Glutamatergic neuron (in vitro differentiated cells): ENCODE results near the gene ST3GAL6. TPM values are rescaled to one million over a fixed set of nuclear protein-coding genes. Genes with fewer than 3 reads are reported as not detected.

Experiments
- DNase-seq: peaks from one replicate; pipeline ENCODE4 v3.0.0; 2022
- H3K27ac Mint-ChIP-seq: one replicate; pipeline ENCODE4 v1.8.0; 2020; ENCODE audit warnings: mild to moderate bottlenecking, mixed read lengths, inconsistent platforms; ENCODE audit not compliant: unreplicated experiment
- H3K27me3 Mint-ChIP-seq: one replicate; pipeline ENCODE4 v1.8.0; 2020; ENCODE audit warnings: mild to moderate bottlenecking, moderate library complexity, mixed read lengths, inconsistent platforms; ENCODE audit not compliant: unreplicated experiment
- H3K36me3 Mint-ChIP-seq: one replicate; pipeline ENCODE4 v1.8.0; 2020; ENCODE audit warnings: mild to moderate bottlenecking, mixed read lengths, inconsistent platforms; ENCODE audit not compliant: unreplicated experiment
- H3K4me1 Mint-ChIP-seq: one replicate; pipeline ENCODE4 v1.8.0; 2020; ENCODE audit warnings: mild to moderate bottlenecking, low read depth, mixed read lengths, inconsistent platforms; ENCODE audit not compliant: unreplicated experiment
- H3K4me3 Mint-ChIP-seq: one replicate; pipeline ENCODE4 v1.8.0; 2020; ENCODE audit warnings: mild to moderate bottlenecking, mixed read lengths, inconsistent platforms; ENCODE audit not compliant: unreplicated experiment
- H3K9me3 Mint-ChIP-seq: one replicate; pipeline ENCODE4 v1.8.0; 2020; ENCODE audit warnings: mild to moderate bottlenecking, moderate library complexity, mixed read lengths, inconsistent platforms; ENCODE audit not compliant: unreplicated experiment
- total RNA-seq: library from RNA; stranded (reverse); fragmentation: NEBNext Ultra II Directional; extraction: Animal tissue kit (Norgen Biotek cat#: 25700); gene quantifications from one replicate; pipeline ENCODE4 v1.2.1, GENCODE V29; 2021; ENCODE audit not compliant: unreplicated experiment
- TF ChIP-seq, protein P1 (sequence below): fragments of 200-600 bp; sonication (generic); IDR thresholded peaks from one replicate; pipeline ENCODE4 v1.5.0; 2021; ENCODE audit not compliant: partially characterized antibody, unreplicated experiment

Gene ST3GAL6
- total RNA-seq, 1 donor from 2014 or later = 52.9 TPM

DNA sequence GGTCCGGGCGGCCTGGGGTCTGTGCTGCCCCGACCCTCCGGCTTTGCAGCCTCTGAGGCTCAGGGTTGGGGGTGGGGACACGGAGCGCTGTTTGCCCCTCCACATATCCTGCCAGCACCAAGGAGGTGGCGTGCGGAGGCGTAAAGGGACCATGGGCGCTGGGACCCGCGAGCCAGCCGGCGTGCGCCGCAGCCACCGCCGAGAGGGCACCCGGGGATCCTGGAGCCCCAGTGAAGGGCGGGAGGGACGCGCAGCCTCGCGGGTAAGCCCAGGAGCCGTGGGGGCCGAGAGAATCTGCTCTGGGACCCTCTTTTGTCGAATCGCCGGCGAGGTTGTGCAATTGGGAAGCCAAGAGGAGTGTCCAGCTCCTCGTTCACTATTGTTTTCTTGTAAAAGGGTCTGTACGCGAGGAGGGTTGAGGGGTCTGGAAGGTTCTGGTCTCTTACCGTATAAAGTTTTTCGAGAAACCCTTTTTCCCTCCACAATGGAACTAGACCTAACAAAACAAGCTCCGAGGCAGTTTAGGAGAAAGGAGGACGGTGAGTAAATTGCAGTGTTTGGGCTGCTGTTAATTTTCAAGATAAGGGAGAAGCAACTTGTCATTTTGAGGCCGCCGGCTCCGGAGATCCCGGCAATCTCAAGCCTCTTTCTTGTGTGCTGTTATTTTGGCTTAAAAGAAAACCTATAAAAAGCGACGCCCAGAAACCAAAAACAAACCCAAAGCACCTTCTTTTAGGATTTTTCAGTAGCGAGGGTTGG lies 29.9 kb upstream of the ST3GAL6 start:
- H3K4me1 Mint-ChIP-seq = peaks cover 43% of the 10 kb centered on the region
- peak overlapping the region; percentile 98 for H3K27ac Mint-ChIP-seq
- H3K36me3 Mint-ChIP-seq = no peaks in the 10 kb centered on the region
- H3K9me3 Mint-ChIP-seq = peaks cover 27% of the 10 kb centered on the region
- peak; percentile 67 for DNase-seq
- H3K4me3 Mint-ChIP-seq = peak overlapping the region; percentile 99
- peaks cover 20% of the 10 kb centered on the region for H3K27me3 Mint-ChIP-seq
- TF ChIP-seq, protein P1, sequence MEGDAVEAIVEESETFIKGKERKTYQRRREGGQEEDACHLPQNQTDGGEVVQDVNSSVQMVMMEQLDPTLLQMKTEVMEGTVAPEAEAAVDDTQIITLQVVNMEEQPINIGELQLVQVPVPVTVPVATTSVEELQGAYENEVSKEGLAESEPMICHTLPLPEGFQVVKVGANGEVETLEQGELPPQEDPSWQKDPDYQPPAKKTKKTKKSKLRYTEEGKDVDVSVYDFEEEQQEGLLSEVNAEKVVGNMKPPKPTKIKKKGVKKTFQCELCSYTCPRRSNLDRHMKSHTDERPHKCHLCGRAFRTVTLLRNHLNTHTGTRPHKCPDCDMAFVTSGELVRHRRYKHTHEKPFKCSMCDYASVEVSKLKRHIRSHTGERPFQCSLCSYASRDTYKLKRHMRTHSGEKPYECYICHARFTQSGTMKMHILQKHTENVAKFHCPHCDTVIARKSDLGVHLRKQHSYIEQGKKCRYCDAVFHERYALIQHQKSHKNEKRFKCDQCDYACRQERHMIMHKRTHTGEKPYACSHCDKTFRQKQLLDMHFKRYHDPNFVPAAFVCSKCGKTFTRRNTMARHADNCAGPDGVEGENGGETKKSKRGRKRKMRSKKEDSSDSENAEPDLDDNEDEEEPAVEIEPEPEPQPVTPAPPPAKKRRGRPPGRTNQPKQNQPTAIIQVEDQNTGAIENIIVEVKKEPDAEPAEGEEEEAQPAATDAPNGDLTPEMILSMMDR = no peak

DNA sequence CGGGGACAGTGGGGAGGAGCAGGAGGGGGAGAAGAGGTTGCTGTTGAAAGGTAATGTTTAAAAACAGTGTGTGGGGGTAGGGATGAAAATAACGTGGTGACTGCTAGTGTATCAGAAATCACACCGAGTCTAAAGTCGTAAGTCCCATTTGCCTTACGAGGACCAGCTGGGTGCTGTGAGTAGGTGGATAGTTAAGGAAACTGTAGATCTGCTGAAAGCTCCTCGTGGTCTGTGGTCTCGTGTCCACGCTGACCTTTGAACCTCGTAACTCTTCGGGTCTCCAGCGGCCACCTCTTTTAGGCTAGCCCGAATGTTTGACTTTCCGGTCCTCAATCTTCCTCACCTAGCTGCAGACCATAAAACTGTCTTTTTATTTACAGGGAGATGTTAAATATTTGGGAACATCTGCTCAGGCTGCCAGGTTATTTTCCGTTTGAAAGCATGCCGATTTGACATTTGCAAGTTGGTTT lies 29.3 kb upstream of the ST3GAL6 start:
- H3K27ac Mint-ChIP-seq = peak overlapping the region; percentile 98
- DNase-seq = peak; percentile 20
- TF ChIP-seq, protein P1 = no peak
- peaks cover 45% of the 10 kb centered on the region for H3K4me1 Mint-ChIP-seq
- H3K4me3 Mint-ChIP-seq = peak overlapping the region; percentile 99
- no peaks in the 10 kb centered on the region for H3K36me3 Mint-ChIP-seq
- peaks cover 27% of the 10 kb centered on the region for H3K9me3 Mint-ChIP-seq
- peaks cover 20% of the 10 kb centered on the region for H3K27me3 Mint-ChIP-seq

DNA sequence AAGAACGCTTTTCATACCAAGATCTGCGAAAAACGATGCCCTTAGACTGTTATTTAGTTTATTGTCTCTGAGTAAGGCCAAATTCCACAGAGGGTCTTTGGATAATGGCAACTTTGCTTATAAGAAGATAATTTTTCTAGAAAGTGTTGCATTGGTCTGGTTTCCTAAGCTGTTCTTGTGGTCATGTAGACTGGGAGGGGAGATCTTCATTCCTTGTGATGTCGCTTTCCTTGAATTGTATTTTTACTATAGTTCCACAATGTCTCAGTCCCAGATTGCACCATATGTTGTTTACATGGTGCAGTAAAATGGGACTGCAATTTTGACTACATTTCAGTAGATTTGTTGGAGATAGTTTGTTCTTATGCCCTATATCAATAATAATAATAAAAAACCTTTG lies 28.8 kb upstream of the ST3GAL6 start:
- TF ChIP-seq, protein P1 = no peak
- H3K4me3 Mint-ChIP-seq = peak overlapping the region; percentile 99
- H3K27ac Mint-ChIP-seq = peak overlapping the region; percentile 98
- peaks cover 21% of the 10 kb centered on the region for H3K27me3 Mint-ChIP-seq
- DNase-seq = no peak
- H3K9me3 Mint-ChIP-seq = peaks cover 27% of the 10 kb centered on the region
- peaks cover 45% of the 10 kb centered on the region for H3K4me1 Mint-ChIP-seq
- no peaks in the 10 kb centered on the region for H3K36me3 Mint-ChIP-seq

DNA sequence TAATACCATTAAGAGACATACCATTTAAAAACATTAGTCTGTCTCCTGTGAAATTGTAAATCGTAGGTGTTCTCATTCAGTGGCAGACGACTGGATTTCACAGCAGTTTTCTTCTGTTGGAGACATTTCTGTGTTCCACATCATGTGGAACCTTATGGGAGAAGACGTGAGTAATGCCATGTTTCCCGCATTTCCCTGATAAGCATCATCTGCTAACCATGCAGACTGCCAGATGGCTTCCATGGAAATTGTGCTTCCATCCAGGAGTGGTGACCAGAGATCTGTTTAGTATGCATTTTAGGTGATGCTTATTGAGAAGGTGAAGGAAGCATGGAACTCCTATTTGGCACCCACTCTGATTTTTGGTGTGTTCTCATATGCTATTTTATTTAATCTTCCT lies 28.4 kb upstream of the ST3GAL6 start:
- Mint-ChIP-seq H3K36me3 (no peaks in the 10 kb centered on the region), H3K27me3 (peaks cover 21% of the 10 kb centered on the region), H3K27ac (peak overlapping the region; percentile 98), H3K4me1 (peaks cover 45% of the 10 kb centered on the region), H3K4me3 (peak overlapping the region; percentile 99), H3K9me3 (peaks cover 27% of the 10 kb centered on the region)
- peak; percentile 33 for DNase-seq
- TF ChIP-seq, protein P1 = no peak

DNA sequence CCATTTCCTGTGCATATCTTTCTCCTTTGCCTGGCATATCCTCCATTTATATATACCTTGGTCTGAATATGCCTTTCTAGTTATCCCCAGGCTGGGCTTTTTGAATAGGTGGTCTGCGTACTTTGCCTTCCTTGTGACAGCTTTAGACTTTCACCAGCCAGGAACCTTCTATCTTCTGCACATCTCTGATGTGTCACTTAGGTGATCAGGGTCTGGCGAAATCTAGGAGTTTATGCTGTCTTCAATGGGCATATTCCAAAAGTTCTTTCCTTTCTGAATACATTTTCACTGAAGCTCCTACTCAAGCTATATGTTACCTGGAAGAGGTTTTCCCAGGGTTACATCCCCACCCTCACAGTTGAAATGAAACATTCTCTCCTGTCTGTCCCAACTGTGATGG lies 27.8 kb upstream of the ST3GAL6 start:
- TF ChIP-seq, protein P1 = no peak
- Mint-ChIP-seq H3K9me3 (peaks cover 27% of the 10 kb centered on the region), H3K4me3 (peak overlapping the region; percentile 99), H3K27ac (peak overlapping the region; percentile 98), H3K36me3 (no peaks in the 10 kb centered on the region), H3K27me3 (peaks cover 21% of the 10 kb centered on the region), H3K4me1 (peaks cover 47% of the 10 kb centered on the region)
- no peak for DNase-seq
